ENCODE data around the gene HLA-DOA.
A peak's percentile ranks its signal among the peaks of the same experiment; 100 is the strongest.

HLA-DOA gene

GRCh38 chr6:32977953-32978324, 31.5 kb downstream of the HLA-DOA start:
- no peak for DNase-seq (ENCODE audit: low read depth)

GRCh38 chr6:32977272-32977952, 32.0 kb downstream of the HLA-DOA start:
- DNase-seq (ENCODE audit: low read depth) = no peak

- DNase-seq (ENCODE audit: low read depth) = no peak
Observed at GRCh38 chr6:32976334-32977069, 32.9 kb downstream of the HLA-DOA start.

GRCh38 chr6:32975886-32976285, 33.5 kb downstream of the HLA-DOA start:
- DNase-seq (ENCODE audit: low read depth) = no peak

GRCh38 chr6:32974541-32975308, 34.7 kb downstream of the HLA-DOA start:
- no peak for DNase-seq (ENCODE audit: low read depth)

GRCh38 chr6:32974016-32974333, 35.4 kb downstream of the HLA-DOA start:
- no peak for DNase-seq (ENCODE audit: low read depth)

GRCh38 chr6:32973144-32974015, 36.0 kb downstream of the HLA-DOA start:
- peak; percentile 36 for DNase-seq (ENCODE audit: low read depth)

GRCh38 chr6:32972353-32973143, 36.8 kb downstream of the HLA-DOA start:
- no peak for DNase-seq (ENCODE audit: low read depth)

GRCh38 chr6:32971581-32972352, 37.6 kb downstream of the HLA-DOA start:
- DNase-seq (ENCODE audit: low read depth) = peak; percentile 100

- DNase-seq (ENCODE audit: low read depth) = no peak
Observed at GRCh38 chr6:32971242-32971580, 38.2 kb downstream of the HLA-DOA start.

GRCh38 chr6:32970413-32971241, 38.8 kb downstream of the HLA-DOA start:
- DNase-seq (ENCODE audit: low read depth) = no peak

GRCh38 chr6:32969685-32970412, 39.5 kb downstream of the HLA-DOA start:
- DNase-seq (ENCODE audit: low read depth) = no peak

GRCh38 chr6:32968867-32969684, 40.3 kb downstream of the HLA-DOA start:
- no peak for DNase-seq (ENCODE audit: low read depth)

GRCh38 chr6:32968093-32968866, 41.1 kb downstream of the HLA-DOA start, which contains the start of gene BRD2:
Gene BRD2 (plus strand): TSS chr6:32968594. CDS start chr6:32972899, 4,305 bp downstream.
- peak; percentile 95 for DNase-seq (ENCODE audit: low read depth)

GRCh38 chr6:32967151-32968091, 42.0 kb downstream of the HLA-DOA start:
- no peak for DNase-seq (ENCODE audit: low read depth)

- no peak for DNase-seq (ENCODE audit: low read depth)
Observed at GRCh38 chr6:32964776-32965175, 44.6 kb downstream of the HLA-DOA start.

All from stimulated activated CD8-positive, alpha-beta memory T cell treated with anti-CD3 and anti-CD28 coated beads, Interleukin-12 subunit alpha, Interleukin-12 subunit beta, amount 100 ng/mL, for 1 hour (primary cell).